ENCODE measurements around the gene OR6C6.

The OR6C6 gene

GRCh38 chr12:55250944-55251343 lies 45.4 kb downstream of the OR6C6 start:
- no peaks in the 10 kb centered on the region for H4K20me1 ChIP-seq (ENCODE audit: low read depth, low read length)
- no peaks in the 10 kb centered on the region for H3K36me3 ChIP-seq (ENCODE audit: low read length)
- no peaks in the 10 kb centered on the region for H3K79me2 ChIP-seq (ENCODE audit: insufficient read depth, low read length)
- TF ChIP-seq CTCF (IDR thresholded peaks at IDR 0.05; ENCODE audit: insufficient read depth, low read length, poor library complexity, severe bottlenecking) (no peak), EZH2phosphoT487 (conservative IDR thresholded peaks at IDR 0.05; ENCODE audit: low read length) (no peak)
- no peaks in the 10 kb centered on the region for H3K9me3 ChIP-seq (ENCODE audit: insufficient read depth, low read length)
- H3K9ac ChIP-seq (ENCODE audit: low read length): no peak overlapping the region
- no peaks in the 10 kb centered on the region for H3F3A ChIP-seq (ENCODE audit: insufficient read depth)
- H3K4me3 ChIP-seq (ENCODE audit: insufficient read depth, low read length, poor library complexity, severe bottlenecking): no peak overlapping the region
- no peaks in the 10 kb centered on the region for H3K27me3 ChIP-seq (ENCODE audit: low read length)
- no peaks in the 10 kb centered on the region for H3K9me2 ChIP-seq (replicated peaks; ENCODE audit: insufficient read depth, low read length)
- no peak overlapping the region for H3K27ac ChIP-seq (ENCODE audit: low read depth, low read length)
- H3K4me2 ChIP-seq (ENCODE audit: low read depth, low read length, poor library complexity, severe bottlenecking): no peak overlapping the region
- no peak overlapping the region for H2AFZ ChIP-seq (ENCODE audit: low read depth, low read length, severe bottlenecking)

GRCh38 chr12:55246159-55246558 lies 50.2 kb downstream of the OR6C6 start:
- Histone ChIP-seq H3K9ac (ENCODE audit: low read length) (no peak overlapping the region), H3K79me2 (ENCODE audit: insufficient read depth, low read length) (no peaks in the 10 kb centered on the region), H3K9me2 (replicated peaks; ENCODE audit: insufficient read depth, low read length) (no peaks in the 10 kb centered on the region), H3K9me3 (ENCODE audit: insufficient read depth, low read length) (no peaks in the 10 kb centered on the region), H2AFZ (ENCODE audit: low read depth, low read length, severe bottlenecking) (no peak overlapping the region), H3K36me3 (ENCODE audit: low read length) (no peaks in the 10 kb centered on the region), H3K27me3 (ENCODE audit: low read length) (no peaks in the 10 kb centered on the region), H3K27ac (ENCODE audit: low read depth, low read length) (no peak overlapping the region), H3K4me2 (ENCODE audit: low read depth, low read length, poor library complexity, severe bottlenecking) (no peak overlapping the region), H3K4me3 (ENCODE audit: insufficient read depth, low read length, poor library complexity, severe bottlenecking) (no peak overlapping the region), H3F3A (ENCODE audit: insufficient read depth) (no peaks in the 10 kb centered on the region), H4K20me1 (ENCODE audit: low read depth, low read length) (no peaks in the 10 kb centered on the region; the same call in 1 of the 2 replicates)
- TF ChIP-seq CTCF (IDR thresholded peaks at IDR 0.05; ENCODE audit: insufficient read depth, low read length, poor library complexity, severe bottlenecking) (no peak), EZH2phosphoT487 (conservative IDR thresholded peaks at IDR 0.05; ENCODE audit: low read length) (no peak)

- TF ChIP-seq CTCF (IDR thresholded peaks at IDR 0.05; ENCODE audit: insufficient read depth, low read length, poor library complexity, severe bottlenecking) (no peak), EZH2phosphoT487 (conservative IDR thresholded peaks at IDR 0.05; ENCODE audit: low read length) (no peak)
- no peaks in the 10 kb centered on the region for H3K79me2 ChIP-seq (ENCODE audit: insufficient read depth, low read length)
- H3K9me3 ChIP-seq (ENCODE audit: insufficient read depth, low read length): no peaks in the 10 kb centered on the region
- no peak within 1 kb of the TSS for H3K4me3 ChIP-seq (ENCODE audit: insufficient read depth, low read length, poor library complexity, severe bottlenecking)
- H3K9ac ChIP-seq (ENCODE audit: low read length): no peak within 1 kb of the TSS
- no peak within 1 kb of the TSS for H2AFZ ChIP-seq (ENCODE audit: low read depth, low read length, severe bottlenecking)
- no peak within 1 kb of the TSS for H3K4me2 ChIP-seq (ENCODE audit: low read depth, low read length, poor library complexity, severe bottlenecking)
- H3K9me2 ChIP-seq (replicated peaks; ENCODE audit: insufficient read depth, low read length): no peaks in the 10 kb centered on the region
- H3K27ac ChIP-seq (ENCODE audit: low read depth, low read length): no peak within 1 kb of the TSS
- H3F3A ChIP-seq (ENCODE audit: insufficient read depth): no peaks in the 10 kb centered on the region
- no peaks in the 10 kb centered on the region for H3K27me3 ChIP-seq (ENCODE audit: low read length)
- no peaks in the 10 kb centered on the region; the same call in 1 of the 2 replicates for H4K20me1 ChIP-seq (ENCODE audit: low read depth, low read length)
- H3K36me3 ChIP-seq (ENCODE audit: low read length): no peaks in the 10 kb centered on the region
Measured at GRCh38 chr12:55244309-55244708, 52.1 kb downstream of the OR6C6 start, which contains the start of gene OR6C74. Gene OR6C74, plus strand, starts transcription at chr12:55244609. Its CDS starts 2,679 bp downstream, at chr12:55247288.

Measured in SU-DHL-6 (cell line).